Adrenal gland (tissue), 12 donors: ENCODE data around the gene STRADB. TPM values are rescaled to one million over a fixed set of nuclear protein-coding genes. Genes with fewer than 3 reads are reported as not detected.
"Not testable (repeated sequence)": the region's sequence is repeated elsewhere in the genome, so short reads cannot be mapped to it uniquely, and the experiment has no call there.

Source experiments
- DNase-seq, 7 donors: peaks; one replicate each; pipeline ENCODE4 v3.0.0-alpha.2; 2019 to 2020
- H3K27ac ChIP-seq, 5 donors: fragments of 200-600 bp; sonication (generic) in 4 of 5; 1 replicate in 3 of 5; 2 replicates in 2 of 5; pipeline versions ENCODE4 v1.5.1 to v1.8.0; 2016 to 2020; ENCODE audit warnings: mild to moderate bottlenecking in 1 of 5
- H3K27me3 ChIP-seq: fragments of 200-600 bp; 2 replicates; pipeline ENCODE4 v1.8.0; 2021
- H3K36me3 ChIP-seq, 2 donors: fragments of 200-600 bp; replicated peaks in 1 of 2; 1 replicate in 1 of 2; 2 replicates in 1 of 2; pipeline versions ENCODE4 v1.5.1 to v1.8.0; 2018 to 2022
- H3K4me1 ChIP-seq, 2 donors: fragments of 200-600 bp; replicated peaks in 1 of 2; 1 replicate in 1 of 2; 2 replicates in 1 of 2; pipeline versions ENCODE4 v1.5.1 to v1.8.0; 2018 to 2021
- H3K4me3 ChIP-seq, 4 donors: fragments of 200-600 bp; sonication (generic) in 3 of 4; one replicate each; pipeline ENCODE4 v1.5.1; 2016 to 2018
- H3K9me3 ChIP-seq, 3 donors: fragments of 200-600 bp; sonication (generic) in 1 of 3; replicated peaks in 1 of 3; 1 replicate in 2 of 3; 2 replicates in 1 of 3; pipeline versions ENCODE4 v1.5.1 to v1.8.0; 2016 to 2021
- POLR2A ChIP-seq, 2 donors: fragments of 450-650 bp; IDR thresholded peaks; one replicate each; pipeline ENCODE4 v1.6.1; 2017; ENCODE audit warnings: antibody characterized with exemption in 2 of 2, mild to moderate bottlenecking in 2 of 2, moderate library complexity in 1 of 2
- WGBS, 4 donors: extraction: QIAGEN DNeasy Blood & Tissue Kit in 2 of 4; methylation state at CpG; one replicate each; pipeline versions ENCODE4 v1.1.5 to v1.1.7; 2013 to 2017; 5-methylcytosine and 5-hydroxymethylcytosine counted together
- intact Hi-C, 2 donors: fragments of 100-400 bp; cut with DNase I; formaldehyde crosslinking; loops; one replicate each; pipeline versions ENCODE4 v1.14.1 to v1.15.0; 2022 to 2023
- polyA plus RNA-seq, 3 donors: library from polyadenylated mRNA; stranded (reverse); fragments of 200-250 nt in 2 of 3; fragments of 350-450 nt in 1 of 3; fragmentation: Illumina TruSeq in 1 of 3; extraction: RNeasy Lipid Tissue Mini Kit (QIAGEN cat#74804) in 1 of 3; gene quantifications; one replicate each; pipeline ENCODE4 v1.2.3, GENCODE V29; 2013 to 2014
- total RNA-seq, 9 donors: library from RNA; depleted of rRNA in 4 of 9; stranded (reverse); fragments of >200 nt in 4 of 9; fragments of 120-200 nt in 1 of 9; fragmentation: NEBNext Ultra II Directional in 1 of 9; extraction: Animal tissue kit (Norgen Biotek cat#: 25700) in 1 of 9; gene quantifications; one replicate each; pipeline versions ENCODE4 v1.1.0 to v1.2.4, GENCODE V29; 2013 to 2023
- TF ChIP-seq, protein P1 (sequence below), 6 experiments: fragments of 450-650 bp in 4 of 6; fragments of 200-600 bp in 2 of 6; sonication (generic) in 1 of 6; IDR thresholded peaks; 1 replicate in 5 of 6; 2 replicates in 1 of 6; pipeline versions ENCODE4 v1.5.1 to v1.8.0; 2016 to 2021; ENCODE audit warnings: antibody characterized with exemption in 6 of 6, mild to moderate bottlenecking in 2 of 6, moderate library complexity in 1 of 6
- donor health status: healthy with polysubstance abuse.
- donor health status: Bipolar disorder and iron deficiency.
- donor health status: DM: yes; HTN: yes; CAD: no.
- donor health status: DM: no; HTN: no; CAD: no.
- donor health status: DM: no; HTN: no; CAD: no.
- donor health status: DM: yes; HTN: yes; CAD: no.

STRADB gene
- total and polyA plus RNA-seq, 12 donors: 51.2 to 154 (median 95.0) TPM

DNA sequence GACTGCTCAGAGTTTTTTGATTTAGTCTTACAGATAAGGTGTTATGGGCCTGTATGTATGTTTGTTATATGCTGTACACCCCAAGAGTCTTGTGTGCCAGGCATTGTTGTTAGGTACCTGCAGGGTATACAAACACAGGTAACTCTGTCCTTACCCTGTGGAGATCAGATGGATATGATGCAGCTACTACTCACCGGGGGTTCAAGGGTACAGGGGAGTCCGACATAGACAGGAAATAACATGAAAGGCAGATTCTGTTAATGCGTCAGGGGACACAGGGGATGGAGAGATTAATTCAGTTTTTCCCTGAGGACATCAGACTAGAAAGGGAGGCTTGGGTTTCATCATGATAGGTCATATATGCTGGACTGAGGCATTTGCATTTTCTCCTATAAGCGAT lies 31.6 kb upstream of the STRADB start:
- DNase-seq: no peak
- Histone ChIP-seq H3K4me1 (peaks cover 12 to 57% of the 10 kb centered on the region in 2 donors), H3K9me3 (no peaks in the 10 kb centered on the region), H3K36me3 (no peaks in the 10 kb centered on the region), H3K27ac (peak overlapping the region in 4 of 5 donors; percentile 41 to 81 (median 62)), H3K27me3 (no peaks in the 10 kb centered on the region), H3K4me3 (no peak overlapping the region)
- 84 to 94% (median 88%) methylated on average over 4 of the region's 4 CpGs for WGBS, 4 donors
- intact Hi-C loops: no loop called here
- TF ChIP-seq, protein P1, sequence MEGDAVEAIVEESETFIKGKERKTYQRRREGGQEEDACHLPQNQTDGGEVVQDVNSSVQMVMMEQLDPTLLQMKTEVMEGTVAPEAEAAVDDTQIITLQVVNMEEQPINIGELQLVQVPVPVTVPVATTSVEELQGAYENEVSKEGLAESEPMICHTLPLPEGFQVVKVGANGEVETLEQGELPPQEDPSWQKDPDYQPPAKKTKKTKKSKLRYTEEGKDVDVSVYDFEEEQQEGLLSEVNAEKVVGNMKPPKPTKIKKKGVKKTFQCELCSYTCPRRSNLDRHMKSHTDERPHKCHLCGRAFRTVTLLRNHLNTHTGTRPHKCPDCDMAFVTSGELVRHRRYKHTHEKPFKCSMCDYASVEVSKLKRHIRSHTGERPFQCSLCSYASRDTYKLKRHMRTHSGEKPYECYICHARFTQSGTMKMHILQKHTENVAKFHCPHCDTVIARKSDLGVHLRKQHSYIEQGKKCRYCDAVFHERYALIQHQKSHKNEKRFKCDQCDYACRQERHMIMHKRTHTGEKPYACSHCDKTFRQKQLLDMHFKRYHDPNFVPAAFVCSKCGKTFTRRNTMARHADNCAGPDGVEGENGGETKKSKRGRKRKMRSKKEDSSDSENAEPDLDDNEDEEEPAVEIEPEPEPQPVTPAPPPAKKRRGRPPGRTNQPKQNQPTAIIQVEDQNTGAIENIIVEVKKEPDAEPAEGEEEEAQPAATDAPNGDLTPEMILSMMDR (IDR thresholded peaks at IDR 0.05): no peak
- no peak for TF ChIP-seq POLR2A (IDR thresholded peaks at IDR 0.05)

DNA sequence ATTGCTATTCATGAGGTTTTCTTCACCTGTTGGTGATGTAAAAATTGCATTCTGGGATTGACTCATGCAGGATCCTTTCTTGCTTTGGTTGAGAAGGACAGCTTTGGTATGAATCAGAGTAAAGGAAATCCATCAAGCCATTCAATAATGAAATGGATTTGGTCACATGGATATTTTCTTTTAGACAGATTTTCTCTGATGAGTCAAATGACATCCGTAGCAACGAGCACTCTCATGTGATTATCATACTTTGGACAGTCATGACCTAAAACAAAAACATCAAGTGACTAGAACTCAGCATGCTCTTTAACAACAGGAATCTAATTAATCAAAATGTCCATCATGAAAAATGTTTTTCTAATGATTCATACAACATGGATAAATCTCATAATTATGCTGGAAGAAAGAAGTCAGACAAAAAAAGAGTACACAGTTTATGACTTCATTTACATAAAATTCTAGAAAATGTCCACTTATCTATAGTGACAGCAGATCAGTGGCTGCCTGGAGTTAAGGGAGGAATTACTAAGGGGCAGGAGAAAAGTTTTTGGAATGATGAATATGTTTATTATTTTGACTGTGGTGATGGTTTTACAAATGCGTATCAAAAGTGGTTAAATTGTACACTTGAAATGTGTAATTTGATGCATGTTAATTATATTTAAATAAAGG lies 31.0 kb upstream of the STRADB start:
- H3K27ac ChIP-seq: peak overlapping the region in 4 of 5 donors; percentile 42 to 81 (median 62)
- no peaks in the 10 kb centered on the region for H3K27me3 ChIP-seq
- no peaks in the 10 kb centered on the region for H3K9me3 ChIP-seq
- TF ChIP-seq, protein P1 (IDR thresholded peaks at IDR 0.05): no peak
- TF ChIP-seq POLR2A (IDR thresholded peaks at IDR 0.05): no peak
- intact Hi-C loops: no loop called here
- peaks cover 6 to 57% of the 10 kb centered on the region in 2 donors for H3K4me1 ChIP-seq
- no peak overlapping the region for H3K4me3 ChIP-seq
- DNase-seq: no peak
- no peaks in the 10 kb centered on the region for H3K36me3 ChIP-seq
- 35 to 53% (median 45%) methylated on average over 3 of the region's 3 CpGs for WGBS, 4 donors

DNA sequence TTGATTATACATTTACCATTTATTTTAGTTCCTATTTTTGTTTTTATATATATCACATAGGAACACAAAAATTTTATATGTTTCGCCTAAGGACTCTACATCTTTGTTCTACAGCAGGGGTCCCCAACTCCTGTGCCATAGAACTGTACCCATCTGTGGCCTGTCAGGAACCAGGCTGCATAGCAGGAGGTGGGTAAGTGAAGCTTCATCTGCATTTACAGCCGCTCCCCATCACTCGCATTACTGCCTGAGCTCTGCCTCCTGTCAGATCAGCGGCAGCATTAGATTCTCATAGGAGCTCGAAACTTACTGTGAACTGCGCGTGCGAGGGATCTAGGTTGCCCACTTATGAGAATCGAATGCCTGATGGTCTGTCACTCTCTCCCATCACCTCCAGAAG lies 25.6 kb upstream of the STRADB start:
- H3K27me3 ChIP-seq: no peaks in the 10 kb centered on the region
- TF ChIP-seq, protein P1 (IDR thresholded peaks at IDR 0.05): no peak
- TF ChIP-seq POLR2A (IDR thresholded peaks at IDR 0.05): no peak

DNA sequence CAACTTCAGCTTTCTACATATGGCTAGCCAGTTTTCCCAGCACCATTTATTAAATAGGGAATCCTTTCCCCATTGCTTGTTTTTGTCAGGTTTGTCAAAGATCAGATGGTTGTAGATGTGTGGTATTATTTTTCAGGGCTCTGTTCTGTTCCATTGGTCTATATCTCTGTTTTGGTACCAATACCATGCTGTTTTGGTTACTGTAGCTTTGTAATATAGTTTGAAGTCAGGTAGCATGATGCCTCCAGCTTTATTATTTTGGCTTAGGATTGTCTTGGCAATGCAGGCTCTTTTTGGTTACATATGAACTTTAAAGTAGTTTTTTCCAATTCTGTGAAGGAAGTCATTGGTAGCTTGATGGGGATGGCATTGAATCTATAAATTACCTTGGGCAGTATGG lies 23.2 kb upstream of the STRADB start:
- H3K27me3 ChIP-seq, H3K27ac ChIP-seq, H3K4me3 ChIP-seq, DNase-seq, intact Hi-C loops, H3K36me3 ChIP-seq, H3K9me3 ChIP-seq: not testable (repeated sequence)
- peaks cover 19 to 41% of the 10 kb centered on the region in 2 donors for H3K4me1 ChIP-seq

More for the DNA sequence above, 25.6 kb upstream of the STRADB start:
- WGBS, 4 donors: 91 to 96% (median 92%) methylated on average over 9 of the region's 9 CpGs
- no peaks in the 10 kb centered on the region for H3K9me3 ChIP-seq
- no peaks in the 10 kb centered on the region for H3K36me3 ChIP-seq
- DNase-seq: no peak
- intact Hi-C loops: no loop called here
- no peak overlapping the region for H3K27ac ChIP-seq
- H3K4me3 ChIP-seq: no peak overlapping the region
- peaks cover 0 to 31% of the 10 kb centered on the region in 2 donors for H3K4me1 ChIP-seq

DNA sequence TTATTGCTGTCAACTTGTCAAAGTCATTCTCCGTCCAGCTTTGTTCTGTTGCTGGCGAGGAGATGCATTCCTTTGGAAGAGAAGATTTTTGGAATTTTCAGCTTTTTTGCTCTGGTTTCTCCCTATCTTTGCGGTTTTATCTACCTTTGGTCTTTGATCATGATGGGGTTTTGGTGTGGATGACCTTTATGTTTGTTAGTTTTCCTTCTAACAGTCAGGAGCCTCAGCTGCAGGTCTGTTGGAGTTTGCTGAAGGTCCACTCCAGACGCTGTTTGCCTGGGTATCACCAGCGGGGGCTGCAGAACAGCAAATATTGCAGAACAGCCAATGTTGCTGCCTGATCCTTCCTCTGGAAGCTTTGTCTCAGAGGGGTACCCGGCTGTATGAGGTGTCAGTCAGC lies 21.7 kb upstream of the STRADB start:
- H3K9me3 ChIP-seq, DNase-seq, H3K27me3 ChIP-seq, H3K27ac ChIP-seq, H3K4me3 ChIP-seq, H3K36me3 ChIP-seq, intact Hi-C loops: not testable (repeated sequence)
- peaks cover 29 to 38% of the 10 kb centered on the region in 2 donors for H3K4me1 ChIP-seq
- WGBS, 4 donors: 89 to 96% (median 92%) methylated on average over 5 to 6 of the region's 6 CpGs

DNA sequence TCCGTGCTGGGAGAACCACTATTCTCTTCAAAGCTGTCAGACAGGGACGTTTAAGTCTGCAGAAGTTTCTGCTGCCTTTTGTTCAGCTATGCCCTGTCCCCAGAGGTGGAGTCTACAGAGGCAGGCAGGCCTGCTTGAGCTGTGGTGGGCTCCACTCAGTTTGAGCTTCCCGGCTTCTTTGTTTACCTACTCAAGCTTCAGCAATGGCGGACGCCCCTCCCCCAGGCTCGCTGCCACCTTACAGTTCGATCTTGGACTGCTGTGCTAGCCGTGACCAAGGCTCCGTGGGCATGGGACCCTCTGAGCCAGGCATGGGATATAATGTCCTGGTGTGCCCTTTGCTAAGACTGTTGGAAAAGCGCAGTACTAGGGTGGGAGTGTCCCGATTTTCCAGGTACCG lies 21.2 kb upstream of the STRADB start:
- H3K9me3 ChIP-seq, H3K4me3 ChIP-seq, H3K27me3 ChIP-seq, DNase-seq, H3K27ac ChIP-seq, H3K36me3 ChIP-seq, intact Hi-C loops: not testable (repeated sequence)
- 95 to 97% (median 96%) methylated on average over 5 to 12 of the region's 12 CpGs for WGBS, 4 donors
- peaks cover 29 to 33% of the 10 kb centered on the region in 2 donors for H3K4me1 ChIP-seq
